ENCODE results near the gene FRYL.
"Not testable (repeated sequence)": the region's sequence is repeated elsewhere in the genome, so short reads cannot be mapped to it uniquely, and the experiment has no call there.

Gene FRYL

DNA sequence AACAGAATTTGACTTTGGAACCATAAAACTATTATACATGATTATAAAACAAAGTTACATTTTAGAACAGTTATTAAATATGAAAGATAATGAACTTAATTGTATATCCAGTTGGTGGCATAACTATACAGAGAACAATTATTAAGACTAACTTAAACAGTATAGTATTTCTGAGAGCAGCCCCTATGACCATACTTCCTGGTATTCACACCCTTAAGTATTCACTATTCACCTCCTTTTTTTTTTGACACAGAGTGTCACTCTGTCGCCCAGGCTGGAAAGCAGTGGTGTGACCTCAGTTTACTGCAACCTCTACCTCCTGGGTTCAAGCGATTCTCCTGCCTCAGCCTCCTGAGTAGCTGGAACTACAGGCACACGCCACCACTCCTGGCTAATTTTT is 74.5 kb downstream of the FRYL start:
- TF ChIP-seq, protein P1, sequence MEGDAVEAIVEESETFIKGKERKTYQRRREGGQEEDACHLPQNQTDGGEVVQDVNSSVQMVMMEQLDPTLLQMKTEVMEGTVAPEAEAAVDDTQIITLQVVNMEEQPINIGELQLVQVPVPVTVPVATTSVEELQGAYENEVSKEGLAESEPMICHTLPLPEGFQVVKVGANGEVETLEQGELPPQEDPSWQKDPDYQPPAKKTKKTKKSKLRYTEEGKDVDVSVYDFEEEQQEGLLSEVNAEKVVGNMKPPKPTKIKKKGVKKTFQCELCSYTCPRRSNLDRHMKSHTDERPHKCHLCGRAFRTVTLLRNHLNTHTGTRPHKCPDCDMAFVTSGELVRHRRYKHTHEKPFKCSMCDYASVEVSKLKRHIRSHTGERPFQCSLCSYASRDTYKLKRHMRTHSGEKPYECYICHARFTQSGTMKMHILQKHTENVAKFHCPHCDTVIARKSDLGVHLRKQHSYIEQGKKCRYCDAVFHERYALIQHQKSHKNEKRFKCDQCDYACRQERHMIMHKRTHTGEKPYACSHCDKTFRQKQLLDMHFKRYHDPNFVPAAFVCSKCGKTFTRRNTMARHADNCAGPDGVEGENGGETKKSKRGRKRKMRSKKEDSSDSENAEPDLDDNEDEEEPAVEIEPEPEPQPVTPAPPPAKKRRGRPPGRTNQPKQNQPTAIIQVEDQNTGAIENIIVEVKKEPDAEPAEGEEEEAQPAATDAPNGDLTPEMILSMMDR (conservative IDR thresholded peaks at IDR 0.05; ENCODE audit: low read depth, low read length), result no peak
- DNase-seq (ENCODE audit: low read depth), result no peak
- no peak overlapping the region for H3K4me3 ChIP-seq (ENCODE audit: low read length)

DNA sequence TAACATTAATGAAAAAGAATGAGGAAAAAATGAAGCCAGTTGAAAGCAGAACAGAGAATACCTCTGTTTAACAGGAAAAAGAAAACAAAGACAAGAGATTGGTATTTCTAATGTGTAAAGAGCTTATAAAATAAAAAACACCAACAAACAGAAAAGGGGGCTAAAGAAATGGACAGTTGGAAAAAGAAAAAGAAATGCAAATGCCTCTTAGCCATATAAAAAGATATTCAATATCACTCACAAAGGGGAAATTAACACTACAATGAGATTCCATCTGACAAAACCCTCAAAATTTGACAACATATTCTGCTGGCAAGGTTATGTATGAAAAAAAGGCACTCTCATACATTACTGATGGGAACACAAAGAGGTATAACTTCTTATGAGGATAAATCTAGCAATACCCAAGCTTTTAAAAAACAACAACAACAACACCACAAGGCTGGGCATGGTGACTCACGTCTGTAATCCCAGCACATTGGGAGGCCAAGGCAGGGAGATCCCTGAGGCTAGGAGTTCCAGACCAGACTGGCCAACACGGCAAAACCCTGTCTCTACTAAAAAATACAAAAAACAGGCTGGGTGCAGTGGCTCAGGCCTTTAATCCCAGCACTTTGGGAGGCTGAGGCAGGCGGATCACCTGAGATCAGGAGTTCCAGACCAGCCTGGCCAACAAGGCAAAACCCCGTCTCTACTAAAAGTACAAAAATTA is 75.8 kb downstream of the FRYL start:
- TF ChIP-seq, protein P1 (conservative IDR thresholded peaks at IDR 0.05; ENCODE audit: low read depth, low read length), result no peak
- no peak for DNase-seq (ENCODE audit: low read depth)

DNA sequence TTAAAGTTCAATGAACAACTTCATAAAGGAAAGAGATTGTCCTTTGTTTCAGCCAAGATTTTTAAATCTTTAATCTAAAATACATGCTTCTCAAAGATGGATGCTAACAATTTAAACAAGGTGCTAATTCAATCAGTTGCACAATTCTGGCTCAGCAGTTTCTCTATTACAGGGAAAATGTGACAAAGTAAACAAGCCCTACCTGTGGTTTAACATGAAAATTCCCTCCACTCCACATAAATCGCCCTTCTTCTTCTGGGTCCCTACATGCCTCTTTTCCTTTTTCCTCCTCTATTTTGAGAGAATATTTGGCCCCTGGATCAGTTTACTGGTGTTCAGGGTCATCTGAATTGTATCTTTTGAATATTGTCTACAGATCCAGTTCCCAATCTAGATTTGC is 80.6 kb downstream of the FRYL start:
- no peak for DNase-seq (ENCODE audit: low read depth)
- TF ChIP-seq, protein P1 (conservative IDR thresholded peaks at IDR 0.05; ENCODE audit: low read depth, low read length), result no peak
- H3K4me3 ChIP-seq (ENCODE audit: low read length), result peak overlapping the region; percentile 5

More for the DNA sequence above, 75.8 kb downstream of the FRYL start:
- no peak overlapping the region for H3K4me3 ChIP-seq (ENCODE audit: low read length)

DNA sequence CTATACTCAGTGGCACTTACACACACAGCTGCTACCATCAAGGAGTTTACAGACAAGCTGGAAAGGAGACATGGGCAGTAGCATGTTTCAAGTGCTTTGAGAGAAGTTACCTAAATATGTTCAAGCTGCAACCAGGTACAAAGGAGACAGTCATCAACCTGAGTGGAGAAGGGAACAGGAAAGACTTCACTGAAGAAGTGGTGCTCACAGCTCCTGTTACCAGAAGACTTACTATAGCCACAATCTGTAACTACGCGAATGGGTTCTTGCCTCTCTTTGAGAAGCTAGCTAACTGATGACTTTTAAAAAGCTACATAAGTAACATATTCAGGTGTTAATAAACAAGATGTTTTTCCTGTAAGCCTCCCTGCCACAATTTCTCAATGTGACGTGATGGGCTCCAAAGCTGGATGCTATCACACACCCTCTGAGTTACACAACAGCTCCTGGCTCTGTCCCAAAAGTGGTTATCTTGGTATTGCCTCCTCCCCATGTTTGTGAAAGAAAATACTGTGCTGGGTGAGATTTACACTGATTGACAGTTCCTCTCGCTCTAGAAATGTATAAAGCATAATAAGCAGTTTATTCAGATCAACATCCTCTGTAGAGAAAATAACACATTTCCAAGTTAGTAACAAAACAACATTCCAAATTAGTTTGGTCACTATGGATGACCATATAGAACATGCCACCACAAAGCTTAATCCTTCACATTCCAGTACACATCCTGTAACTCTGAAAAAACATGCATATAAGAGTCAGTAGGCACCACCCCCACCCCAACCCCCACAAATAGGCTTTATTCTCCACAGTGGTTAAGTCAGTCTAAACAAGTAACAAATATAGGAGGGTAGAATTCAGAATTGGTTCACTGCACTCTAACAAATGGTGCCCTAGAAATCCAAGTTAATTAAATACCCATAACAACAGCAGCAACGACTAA is 81.8 kb downstream of the FRYL start:
- DNase-seq (ENCODE audit: low read depth), result peak; percentile 93
- TF ChIP-seq, protein P1 (conservative IDR thresholded peaks at IDR 0.05; ENCODE audit: low read depth, low read length), result no peak
- peak overlapping the region; percentile 11 for H3K4me3 ChIP-seq (ENCODE audit: low read length)

DNA sequence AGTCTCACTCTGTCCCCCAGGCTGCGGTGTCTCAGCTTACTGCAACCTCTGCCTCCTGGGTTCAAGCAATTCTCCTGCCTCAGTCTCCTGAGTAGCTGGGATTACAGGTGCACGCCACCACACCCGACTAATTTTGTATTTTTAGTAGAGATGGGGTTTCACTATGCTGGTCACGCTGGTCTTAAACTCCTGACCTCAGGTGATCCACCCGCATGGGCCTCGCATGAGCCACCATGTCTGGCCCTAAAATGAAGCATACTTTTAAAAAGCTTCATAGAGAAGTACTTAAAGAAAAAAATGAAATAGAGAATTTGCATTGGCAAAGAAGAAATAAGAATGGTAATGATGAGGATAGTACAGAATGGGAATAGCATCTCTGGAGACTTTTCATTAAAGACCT is 82.6 kb downstream of the FRYL start:
- not testable (repeated sequence) for DNase-seq (ENCODE audit: low read depth); H3K4me3 ChIP-seq (ENCODE audit: low read length)

DNA sequence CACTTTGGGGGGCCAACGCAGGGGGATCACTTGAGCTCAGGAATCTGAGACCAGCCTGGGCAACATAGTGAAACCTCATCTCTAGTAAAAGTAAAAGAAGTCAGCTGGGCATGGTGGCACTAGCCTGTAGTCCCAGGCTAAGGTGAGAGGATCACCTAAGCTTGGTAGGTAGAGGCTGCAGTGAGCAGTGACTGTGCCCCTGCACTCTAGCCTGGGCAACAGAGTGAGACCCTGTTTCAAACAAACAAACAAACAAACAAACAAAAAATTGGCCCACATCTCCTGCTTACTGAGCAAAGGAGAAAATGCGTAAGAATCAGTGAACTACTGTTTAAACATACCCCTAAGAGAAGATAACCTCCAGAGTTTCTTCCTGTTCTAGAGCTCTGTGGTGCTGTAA is 85.3 kb downstream of the FRYL start:
- TF ChIP-seq, protein P1 (conservative IDR thresholded peaks at IDR 0.05; ENCODE audit: low read depth, low read length), result no peak
- DNase-seq (ENCODE audit: low read depth), result no peak
- H3K4me3 ChIP-seq (ENCODE audit: low read length), result no peak overlapping the region

DNA sequence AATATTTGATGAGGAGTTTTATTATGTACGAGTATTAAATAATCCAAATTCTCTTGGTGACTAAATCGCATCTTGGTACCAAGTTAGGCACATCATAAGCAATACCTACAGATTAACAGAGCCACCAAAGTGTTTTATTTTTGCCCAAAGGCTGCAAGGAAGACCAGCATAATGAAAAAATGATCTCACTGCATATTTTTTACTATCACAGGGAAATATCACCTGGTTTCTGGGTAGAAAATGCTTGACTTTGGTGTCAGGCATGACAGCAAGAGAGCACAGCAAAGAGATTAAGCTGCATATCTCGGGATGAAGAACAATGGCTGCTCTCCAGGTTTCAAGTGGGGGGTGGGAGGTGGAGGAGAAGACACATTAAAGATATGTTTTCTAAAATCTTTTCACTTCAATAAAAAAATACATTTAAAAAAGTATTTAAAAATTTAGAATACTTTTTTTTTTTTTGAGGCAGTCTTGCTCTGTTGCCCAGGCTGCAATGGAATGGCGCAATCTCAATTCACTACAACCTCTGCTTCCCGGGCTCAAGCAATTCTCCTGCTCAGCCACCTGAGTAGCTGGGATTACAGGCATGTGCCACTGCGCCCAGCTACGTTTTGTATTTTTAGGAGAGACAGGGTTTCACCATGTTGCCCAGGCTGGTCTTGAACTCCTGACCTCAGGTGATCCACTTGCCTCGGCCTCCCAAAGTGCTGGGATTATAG is 86.1 kb downstream of the FRYL start:
- DNase-seq (ENCODE audit: low read depth), result no peak

More for the DNA sequence above, 86.1 kb downstream of the FRYL start:
- TF ChIP-seq, protein P1 (conservative IDR thresholded peaks at IDR 0.05; ENCODE audit: low read depth, low read length), result no peak
- no peak overlapping the region for H3K4me3 ChIP-seq (ENCODE audit: low read length)

Data from retinal pigment epithelial cell (primary cell).